Pancreas (tissue), 10 donors: ENCODE data around the gene FEZF2. TPM values are rescaled to one million over a fixed set of nuclear protein-coding genes. Genes with fewer than 3 reads are reported as not detected.

ENCODE experiments used
- ATAC-seq, 4 donors: fragments of 200-7000 bp; cut with Tn5 transposase; one replicate each; pipeline versions ENCODE4 v1.8.0 to v1.9.1; 2020; ENCODE audit warnings: mild to moderate bottlenecking in 4 of 4, moderate library complexity in 4 of 4
- DNase-seq, 6 donors: peaks; one replicate each; pipeline ENCODE4 v3.0.0-alpha.2; 2020
- FAIRE-seq: peaks from 2 replicates; lab custom pipeline; 2012; peaks lifted over from hg19 to GRCh38; lab: Jason Lieb, UNC
- H3K27ac ChIP-seq, 4 donors: fragments of 200-600 bp; sonication (generic); 1 replicate in 3 of 4; 2 replicates in 1 of 4; pipeline versions ENCODE4 v1.5.0 to v1.8.0; 2020
- H3K27me3 ChIP-seq, 4 donors: fragments of 200-600 bp; one replicate each; pipeline ENCODE4 v1.8.0; 2021
- H3K36me3 ChIP-seq, 3 donors: fragments of 200-600 bp; sonication (generic) in 1 of 3; one replicate each; pipeline versions ENCODE4 v1.5.0 to v1.8.0; 2020 to 2021
- H3K4me1 ChIP-seq, 3 donors: fragments of 200-600 bp; one replicate each; pipeline ENCODE4 v1.8.0; 2021
- H3K4me3 ChIP-seq, 4 donors: fragments of 200-600 bp; sonication (generic) in 2 of 4; one replicate each; pipeline versions ENCODE4 v1.5.0 to v1.8.0; 2020 to 2021
- H3K9me3 ChIP-seq, 4 donors: fragments of 200-600 bp; one replicate each; pipeline ENCODE4 v1.8.0; 2021
- WGBS, 2 donors: extraction: QIAGEN DNeasy Blood & Tissue Kit; methylation state at CpG; one replicate each; pipeline ENCODE4 v1.1.7; 2013; 5-methylcytosine and 5-hydroxymethylcytosine counted together
- intact Hi-C, 3 donors: fragments of 100-400 bp; cut with DNase I; formaldehyde crosslinking; loops; one replicate each; pipeline versions ENCODE4 v1.11.1 to v1.14.2; 2022
- polyA plus RNA-seq, 2 donors: library from polyadenylated mRNA; stranded (reverse); fragments of 200-250 nt; gene quantifications; one replicate each; pipeline ENCODE4 v1.2.3, GENCODE V29; 2013
- total RNA-seq, 6 donors: library from RNA; stranded (reverse); fragmentation: NEBNext Ultra II Directional in 4 of 6; extraction: Animal tissue kit (Norgen Biotek cat#: 25700) in 4 of 6; gene quantifications; one replicate each; pipeline versions ENCODE4 v1.2.1 to v1.2.4, GENCODE V29; 2021 to 2023
- TF ChIP-seq, protein P1 (sequence below), 4 donors: fragments of 200-600 bp; sonication (generic) in 3 of 4; IDR thresholded peaks; one replicate each; pipeline versions ENCODE4 v1.5.0 to v1.8.0; 2021; ENCODE audit warnings: antibody characterized with exemption in 4 of 4
- donor health status: healthy with polysubstance abuse.
- donor health status: DM: no; HTN: no; CAD: no; lungs with moderate emphysema.
- donor health status: DM: no; HTN: no; CAD: no.
- donor health status: control.
- donor health status: control.
- donor health status: Bipolar disorder and iron deficiency.
- donor health status: DM: yes; HTN: yes; CAD: no.
- donor health status: DM: no; HTN: no; CAD: no.
- donor health status: DM: no; HTN: no; CAD: no.
- donor health status: DM: yes; HTN: yes; CAD: no.

The FEZF2 gene
- total and polyA plus RNA-seq, 8 donors = 0.12 TPM; not detected in 7

DNA sequence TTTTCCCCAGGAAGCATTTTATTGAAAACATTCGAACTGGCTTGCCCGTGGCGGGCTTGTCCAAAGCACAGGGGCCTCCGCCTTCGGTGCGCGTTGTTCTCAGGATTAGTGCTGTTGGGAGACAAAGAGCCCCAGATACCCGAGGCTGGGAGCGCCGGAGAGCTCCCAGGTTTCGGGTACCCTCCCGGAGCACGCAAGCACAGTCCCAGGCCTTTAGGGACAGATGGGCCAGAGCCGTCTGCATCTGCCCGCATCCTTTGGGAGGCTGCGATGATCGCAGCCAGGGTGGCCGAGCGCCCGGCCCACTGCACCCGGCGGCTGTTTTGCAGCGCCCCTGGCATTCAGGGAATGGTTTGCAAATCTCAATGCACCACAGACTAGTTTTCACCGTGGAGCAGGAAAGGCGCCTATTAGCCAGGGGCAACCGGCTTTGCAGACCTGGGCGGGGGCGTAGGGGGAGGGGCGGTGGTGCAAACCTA, 5.0 kb upstream of the FEZF2 start:
- no peak for DNase-seq
- peaks cover 0 to 56% (median 11%) of the 10 kb centered on the region in 4 donors for H3K27me3 ChIP-seq
- H3K4me1 ChIP-seq = no peaks in the 10 kb centered on the region

DNA sequence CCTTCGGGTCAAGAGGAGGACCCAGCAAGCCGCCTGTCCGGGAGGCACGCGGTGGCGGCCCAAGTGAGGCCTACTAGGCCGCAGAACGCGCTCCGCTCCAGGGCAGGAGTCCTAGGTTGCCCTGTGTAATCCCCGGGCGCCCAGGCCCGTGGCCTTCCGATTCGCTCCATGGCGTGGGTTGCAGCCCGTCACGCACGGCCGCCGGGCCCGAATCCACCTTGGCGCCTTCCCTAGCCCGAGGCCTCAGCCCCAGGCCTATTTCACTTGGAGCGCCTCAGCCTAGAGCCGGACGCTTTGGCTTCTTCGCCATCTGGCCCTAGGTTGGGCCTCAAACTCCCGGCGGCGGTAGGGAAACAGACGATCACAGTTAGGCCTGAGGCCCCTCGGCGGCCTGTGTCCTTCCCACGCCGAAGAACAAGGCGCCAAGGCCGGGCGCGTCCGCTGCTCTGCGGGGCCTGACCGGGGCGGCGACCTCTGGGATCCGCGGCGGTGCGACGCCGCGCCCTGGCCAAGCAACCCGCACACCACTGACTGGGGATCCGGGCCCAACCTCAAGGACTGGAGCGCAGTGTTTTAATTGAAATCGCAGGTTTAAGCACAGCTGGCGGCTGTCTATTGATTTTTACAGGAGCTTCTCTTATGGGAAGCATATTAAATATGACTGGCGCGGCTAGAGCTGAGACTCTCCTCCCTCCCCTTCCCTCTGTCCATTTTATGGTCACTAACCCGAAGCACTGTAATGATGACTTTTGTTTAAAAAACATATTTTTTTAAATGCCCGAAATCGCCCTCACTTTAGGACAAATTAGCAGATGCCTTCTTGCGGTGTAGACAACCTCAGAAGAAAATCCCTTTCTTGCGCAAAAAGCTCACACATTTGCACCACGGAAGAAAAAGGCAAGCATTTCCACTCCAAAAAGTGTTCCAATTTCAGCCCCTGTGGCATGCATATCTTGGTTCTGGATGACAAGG, 3.8 kb upstream of the FEZF2 start:
- TF ChIP-seq, protein P1, sequence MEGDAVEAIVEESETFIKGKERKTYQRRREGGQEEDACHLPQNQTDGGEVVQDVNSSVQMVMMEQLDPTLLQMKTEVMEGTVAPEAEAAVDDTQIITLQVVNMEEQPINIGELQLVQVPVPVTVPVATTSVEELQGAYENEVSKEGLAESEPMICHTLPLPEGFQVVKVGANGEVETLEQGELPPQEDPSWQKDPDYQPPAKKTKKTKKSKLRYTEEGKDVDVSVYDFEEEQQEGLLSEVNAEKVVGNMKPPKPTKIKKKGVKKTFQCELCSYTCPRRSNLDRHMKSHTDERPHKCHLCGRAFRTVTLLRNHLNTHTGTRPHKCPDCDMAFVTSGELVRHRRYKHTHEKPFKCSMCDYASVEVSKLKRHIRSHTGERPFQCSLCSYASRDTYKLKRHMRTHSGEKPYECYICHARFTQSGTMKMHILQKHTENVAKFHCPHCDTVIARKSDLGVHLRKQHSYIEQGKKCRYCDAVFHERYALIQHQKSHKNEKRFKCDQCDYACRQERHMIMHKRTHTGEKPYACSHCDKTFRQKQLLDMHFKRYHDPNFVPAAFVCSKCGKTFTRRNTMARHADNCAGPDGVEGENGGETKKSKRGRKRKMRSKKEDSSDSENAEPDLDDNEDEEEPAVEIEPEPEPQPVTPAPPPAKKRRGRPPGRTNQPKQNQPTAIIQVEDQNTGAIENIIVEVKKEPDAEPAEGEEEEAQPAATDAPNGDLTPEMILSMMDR (IDR thresholded peaks at IDR 0.05) = no peak
- intact Hi-C loops = no loop called here
- ATAC-seq (no peak), DNase-seq (peak in 1 of 6 donors; percentile 58), FAIRE-seq (no peak)
- H3K27ac ChIP-seq = no peak overlapping the region
- no peaks in the 10 kb centered on the region for H3K4me1 ChIP-seq
- H3K27me3 ChIP-seq = peaks cover 0 to 63% (median 11%) of the 10 kb centered on the region in 4 donors
- H3K36me3 ChIP-seq = no peaks in the 10 kb centered on the region
- H3K9me3 ChIP-seq = no peaks in the 10 kb centered on the region
- WGBS, 2 donors = 19 to 20% methylated on average over 65 of the region's 65 CpGs
- no peak overlapping the region for H3K4me3 ChIP-seq

More for the DNA sequence above, 5.0 kb upstream of the FEZF2 start:
- WGBS, 2 donors = 5 to 7% methylated on average over 29 of the region's 29 CpGs
- Histone ChIP-seq H3K4me3 (no peak overlapping the region), H3K9me3 (no peaks in the 10 kb centered on the region), H3K27ac (no peak overlapping the region), H3K36me3 (no peaks in the 10 kb centered on the region)
- intact Hi-C loops = no loop called here
- ATAC-seq (no peak), FAIRE-seq (no peak)
- TF ChIP-seq, protein P1 (IDR thresholded peaks at IDR 0.05) = no peak

DNA sequence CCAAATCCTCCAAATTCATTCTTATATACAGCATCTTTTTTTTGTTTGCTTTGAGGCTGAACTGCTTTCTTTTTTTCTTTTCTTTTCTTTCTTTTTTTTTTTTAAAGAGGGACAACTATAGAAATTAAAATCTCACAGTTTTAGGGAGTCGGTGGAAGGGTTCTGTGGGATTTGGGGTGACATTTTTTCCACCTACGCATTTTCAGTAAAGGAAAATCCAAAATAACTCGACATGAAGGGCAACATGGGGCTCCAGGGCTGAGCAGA, 3.0 kb upstream of the FEZF2 start:
- Histone ChIP-seq H3K9me3 (no peaks in the 10 kb centered on the region), H3K4me1 (no peaks in the 10 kb centered on the region), H3K4me3 (no peak overlapping the region), H3K27me3 (peaks cover 0 to 71% (median 14%) of the 10 kb centered on the region in 4 donors), H3K36me3 (no peaks in the 10 kb centered on the region), H3K27ac (no peak overlapping the region)
- 48 to 53% methylated on average over 3 of the region's 3 CpGs for WGBS, 2 donors
- intact Hi-C loops = no loop called here
- TF ChIP-seq, protein P1 (IDR thresholded peaks at IDR 0.05) = no peak
- DNase-seq (no peak), FAIRE-seq (no peak), ATAC-seq (no peak)

DNA sequence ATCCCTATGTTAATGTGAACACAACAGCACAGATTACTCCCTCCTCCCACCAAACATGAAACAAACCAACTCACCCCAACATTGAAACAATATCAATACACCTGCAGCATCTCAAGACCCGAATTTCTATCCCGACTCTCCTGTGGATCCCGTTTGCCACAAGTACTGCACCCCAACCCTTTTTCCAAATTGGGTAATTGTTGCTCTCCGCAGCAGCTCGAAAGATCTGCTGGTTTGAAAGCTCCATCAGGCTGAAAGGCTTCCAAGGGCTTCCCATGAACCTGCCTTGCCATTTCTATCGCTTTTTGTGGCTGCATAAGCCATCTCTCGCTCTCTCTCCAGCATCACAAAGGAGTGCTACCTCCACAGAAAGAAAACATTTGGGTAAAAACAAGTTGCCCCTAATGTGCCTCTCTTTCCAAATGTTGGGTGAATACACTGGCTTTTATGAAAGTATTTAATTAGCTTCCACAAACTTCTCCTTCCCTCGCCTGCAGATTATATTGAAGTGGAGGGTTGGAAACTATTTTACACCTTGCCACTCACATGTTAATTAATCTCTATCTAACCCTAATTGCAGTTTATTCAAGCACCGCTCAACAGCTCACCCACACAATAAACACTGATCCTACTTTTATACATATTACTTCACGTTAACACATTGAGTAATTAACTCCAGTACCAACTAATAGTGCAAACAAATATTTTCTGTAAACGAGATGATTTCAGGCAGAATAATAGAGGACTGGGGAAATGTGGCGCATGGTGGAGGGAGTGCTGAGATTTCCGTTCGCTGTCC, 2.5 kb upstream of the FEZF2 start:
- Histone ChIP-seq H3K36me3 (no peaks in the 10 kb centered on the region), H3K4me1 (no peaks in the 10 kb centered on the region), H3K9me3 (no peaks in the 10 kb centered on the region), H3K27ac (no peak overlapping the region), H3K4me3 (no peak overlapping the region), H3K27me3 (peaks cover 0 to 67% (median 14%) of the 10 kb centered on the region in 4 donors)
- FAIRE-seq (no peak), ATAC-seq (no peak), DNase-seq (no peak)
- WGBS, 2 donors = 24 to 26% methylated on average over 14 of the region's 14 CpGs
- TF ChIP-seq, protein P1 (IDR thresholded peaks at IDR 0.05) = no peak
- intact Hi-C loops = no loop called here
